ENCODE results near the gene CDKN1C. TPM values are rescaled to one million over a fixed set of nuclear protein-coding genes. Genes with fewer than 3 reads are reported as not detected.

The CDKN1C gene
- total RNA-seq, 1 donor from 2014 or later: 268 TPM

GRCh38 chr11:2867142-2867541 is 18.4 kb downstream of the CDKN1C start:
- no peak overlapping the region for H3K27ac Mint-ChIP-seq
- H3K27me3 Mint-ChIP-seq: peaks cover 69% of the 10 kb centered on the region
- H3K36me3 Mint-ChIP-seq (ENCODE audit: insufficient read depth): peaks cover 1% of the 10 kb centered on the region
- H3K4me3 Mint-ChIP-seq (ENCODE audit: low read depth): no peak overlapping the region
- H3K9me3 Mint-ChIP-seq (ENCODE audit: low read depth): no peaks in the 10 kb centered on the region
- H3K4me1 Mint-ChIP-seq (ENCODE audit: low read depth): no peaks in the 10 kb centered on the region
- no peak for DNase-seq (ENCODE audit: low spot score, unreplicated experiment)
- TF ChIP-seq, protein P1, sequence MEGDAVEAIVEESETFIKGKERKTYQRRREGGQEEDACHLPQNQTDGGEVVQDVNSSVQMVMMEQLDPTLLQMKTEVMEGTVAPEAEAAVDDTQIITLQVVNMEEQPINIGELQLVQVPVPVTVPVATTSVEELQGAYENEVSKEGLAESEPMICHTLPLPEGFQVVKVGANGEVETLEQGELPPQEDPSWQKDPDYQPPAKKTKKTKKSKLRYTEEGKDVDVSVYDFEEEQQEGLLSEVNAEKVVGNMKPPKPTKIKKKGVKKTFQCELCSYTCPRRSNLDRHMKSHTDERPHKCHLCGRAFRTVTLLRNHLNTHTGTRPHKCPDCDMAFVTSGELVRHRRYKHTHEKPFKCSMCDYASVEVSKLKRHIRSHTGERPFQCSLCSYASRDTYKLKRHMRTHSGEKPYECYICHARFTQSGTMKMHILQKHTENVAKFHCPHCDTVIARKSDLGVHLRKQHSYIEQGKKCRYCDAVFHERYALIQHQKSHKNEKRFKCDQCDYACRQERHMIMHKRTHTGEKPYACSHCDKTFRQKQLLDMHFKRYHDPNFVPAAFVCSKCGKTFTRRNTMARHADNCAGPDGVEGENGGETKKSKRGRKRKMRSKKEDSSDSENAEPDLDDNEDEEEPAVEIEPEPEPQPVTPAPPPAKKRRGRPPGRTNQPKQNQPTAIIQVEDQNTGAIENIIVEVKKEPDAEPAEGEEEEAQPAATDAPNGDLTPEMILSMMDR (IDR thresholded peaks at IDR 0.05; ENCODE audit: unreplicated experiment): no peak

- Mint-ChIP-seq H3K4me1 (ENCODE audit: low read depth) (no peaks in the 10 kb centered on the region), H3K27me3 (peaks cover 65% of the 10 kb centered on the region), H3K9me3 (ENCODE audit: low read depth) (no peaks in the 10 kb centered on the region), H3K36me3 (ENCODE audit: insufficient read depth) (no peaks in the 10 kb centered on the region), H3K4me3 (ENCODE audit: low read depth) (no peak overlapping the region), H3K27ac (no peak overlapping the region)
- no peak for DNase-seq (ENCODE audit: low spot score, unreplicated experiment)
- TF ChIP-seq, protein P1 (IDR thresholded peaks at IDR 0.05; ENCODE audit: unreplicated experiment): no peak
Measured at GRCh38 chr11:2865922-2866577, 19.5 kb downstream of the CDKN1C start.

- H3K36me3 Mint-ChIP-seq (ENCODE audit: insufficient read depth): no peaks in the 10 kb centered on the region
- peaks cover 63% of the 10 kb centered on the region for H3K27me3 Mint-ChIP-seq
- peak overlapping the region; percentile 35 for H3K27ac Mint-ChIP-seq
- TF ChIP-seq, protein P1 (IDR thresholded peaks at IDR 0.05; ENCODE audit: unreplicated experiment): no peak
- no peak for DNase-seq (ENCODE audit: low spot score, unreplicated experiment)
- H3K4me1 Mint-ChIP-seq (ENCODE audit: low read depth): no peaks in the 10 kb centered on the region
- no peak overlapping the region for H3K4me3 Mint-ChIP-seq (ENCODE audit: low read depth)
- H3K9me3 Mint-ChIP-seq (ENCODE audit: low read depth): no peaks in the 10 kb centered on the region
Measured at GRCh38 chr11:2864901-2865300, 20.7 kb downstream of the CDKN1C start.

GRCh38 chr11:2863276-2863618 is 22.3 kb downstream of the CDKN1C start:
- Mint-ChIP-seq H3K9me3 (ENCODE audit: low read depth) (no peaks in the 10 kb centered on the region), H3K27ac (no peak overlapping the region), H3K4me1 (ENCODE audit: low read depth) (no peaks in the 10 kb centered on the region), H3K27me3 (peaks cover 58% of the 10 kb centered on the region), H3K4me3 (ENCODE audit: low read depth) (no peak overlapping the region), H3K36me3 (ENCODE audit: insufficient read depth) (no peaks in the 10 kb centered on the region)
- TF ChIP-seq, protein P1 (IDR thresholded peaks at IDR 0.05; ENCODE audit: unreplicated experiment): no peak
- DNase-seq (ENCODE audit: low spot score, unreplicated experiment): no peak

- no peaks in the 10 kb centered on the region for H3K36me3 Mint-ChIP-seq (ENCODE audit: insufficient read depth)
- no peak for DNase-seq (ENCODE audit: low spot score, unreplicated experiment)
- H3K9me3 Mint-ChIP-seq (ENCODE audit: low read depth): no peaks in the 10 kb centered on the region
- H3K4me3 Mint-ChIP-seq (ENCODE audit: low read depth): no peak overlapping the region
- no peaks in the 10 kb centered on the region for H3K4me1 Mint-ChIP-seq (ENCODE audit: low read depth)
- TF ChIP-seq, protein P1 (IDR thresholded peaks at IDR 0.05; ENCODE audit: unreplicated experiment): no peak
- no peak overlapping the region for H3K27ac Mint-ChIP-seq
- H3K27me3 Mint-ChIP-seq: peaks cover 52% of the 10 kb centered on the region
Measured at GRCh38 chr11:2862395-2863275, 22.9 kb downstream of the CDKN1C start.

All from progenitor cell of endocrine pancreas (in vitro differentiated cells).